OCI-M2 (cell line): ENCODE data around the gene TOM1.

Experiments
- DNase-seq: peaks from one replicate; lab custom pipeline; 2025; ENCODE audit not compliant: unreplicated experiment; lab: John Stamatoyannopoulos, UW

Gene TOM1

DNA sequence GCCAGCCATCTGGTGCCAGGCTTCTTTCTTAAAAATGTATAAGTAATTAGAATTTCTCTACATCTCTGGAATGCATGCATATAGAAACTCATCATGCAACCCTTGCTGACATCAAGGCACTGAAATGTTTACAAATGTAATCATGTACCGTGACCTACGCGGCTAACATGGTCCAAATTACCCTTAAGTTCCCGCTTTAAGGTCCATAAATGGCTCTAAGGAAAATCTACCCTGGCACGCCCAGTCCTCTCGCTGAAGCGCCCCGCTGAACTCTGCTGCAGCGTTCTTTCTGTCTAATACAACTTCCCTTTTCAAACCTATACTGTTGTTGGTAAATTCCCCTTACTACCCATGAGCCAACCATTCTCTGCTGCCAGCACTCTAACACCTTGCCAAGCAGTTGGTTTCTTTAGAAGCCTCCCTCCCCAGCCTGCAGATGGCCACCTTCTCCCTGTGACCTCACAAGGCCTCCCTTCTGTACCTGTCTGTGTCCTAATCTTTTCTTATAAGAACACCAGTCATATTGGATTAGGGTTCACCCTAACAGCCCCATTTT lies 67.7 kb downstream of the TOM1 start:
- DNase-seq: no peak

DNA sequence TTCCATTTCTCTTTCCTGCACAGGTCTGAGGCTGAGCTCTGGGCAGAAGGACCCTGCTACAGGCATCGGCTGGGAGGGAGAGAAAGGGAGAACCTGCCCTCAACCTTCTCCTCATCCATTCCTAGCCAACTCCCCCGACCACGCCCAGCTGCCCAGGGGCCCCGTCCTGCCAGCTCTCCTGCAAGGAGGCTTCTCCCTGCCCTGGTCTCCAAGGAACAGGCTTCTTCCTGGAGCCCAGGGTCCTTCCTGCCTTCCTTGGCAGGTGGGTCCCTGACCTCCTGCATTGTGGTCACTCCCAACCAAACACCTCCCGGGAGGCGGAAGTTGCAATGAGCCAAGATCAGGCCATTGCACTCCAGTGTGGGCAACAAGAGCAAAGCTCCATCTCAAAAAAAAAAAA lies 68.7 kb downstream of the TOM1 start:
- no peak for DNase-seq

DNA sequence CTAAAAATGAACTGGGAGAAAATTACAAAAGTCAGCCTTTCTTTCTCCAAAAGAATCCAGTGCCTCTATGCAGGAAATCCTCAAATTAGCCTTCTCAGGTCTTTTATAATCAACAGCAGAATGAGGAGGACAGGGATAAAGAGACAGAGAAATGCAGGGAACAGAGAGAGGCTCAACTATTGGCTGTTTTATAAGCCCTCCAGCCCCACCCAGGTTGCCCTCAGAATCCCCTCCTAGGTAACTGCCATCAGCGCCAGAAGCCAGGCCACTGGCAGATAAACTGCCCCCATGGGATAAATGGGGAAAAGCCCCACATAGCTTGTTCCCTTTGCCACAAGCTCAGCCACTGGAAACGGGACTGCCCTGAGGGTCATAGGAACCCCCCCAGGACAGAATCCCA lies 70.3 kb downstream of the TOM1 start:
- no peak for DNase-seq

DNA sequence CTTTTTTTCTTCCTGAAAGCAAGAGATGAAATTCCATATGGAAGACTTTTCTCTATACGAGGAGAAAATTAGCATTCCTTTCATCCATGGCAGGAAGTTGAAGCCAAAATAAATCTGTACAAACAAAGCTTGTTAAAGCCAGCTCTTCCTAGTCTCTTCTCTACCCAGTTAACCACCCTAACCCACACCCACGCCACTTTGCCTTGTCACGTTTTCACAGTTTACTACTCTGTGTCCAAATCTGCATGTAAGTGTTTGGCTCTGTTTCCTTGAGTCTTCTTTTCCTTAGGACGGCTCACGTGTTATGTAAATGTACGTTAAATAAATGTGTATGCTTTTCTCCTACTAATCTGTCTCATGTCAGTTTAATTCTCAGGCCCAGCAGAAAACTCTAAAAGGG lies 74.1 kb downstream of the TOM1 start:
- DNase-seq: no peak

DNA sequence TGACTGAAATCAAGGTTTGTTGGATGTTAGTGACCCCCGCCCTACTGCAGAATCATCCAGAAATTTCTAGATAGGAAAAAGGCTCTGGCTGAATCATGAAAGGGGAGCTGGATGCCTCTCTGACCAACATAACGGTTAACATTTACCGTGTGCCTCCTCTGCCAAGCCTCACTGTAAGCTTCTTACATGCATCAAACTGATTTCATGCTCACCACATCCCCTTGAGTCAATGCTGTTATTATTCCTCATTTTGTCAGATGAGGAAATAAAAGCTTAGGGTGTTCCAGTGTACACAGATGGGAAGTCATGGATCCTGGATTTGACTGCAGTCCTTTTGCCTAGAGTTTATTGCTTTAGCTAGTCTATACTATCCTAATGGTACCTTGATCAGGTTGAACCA lies 75.3 kb downstream of the TOM1 start:
- no peak for DNase-seq

DNA sequence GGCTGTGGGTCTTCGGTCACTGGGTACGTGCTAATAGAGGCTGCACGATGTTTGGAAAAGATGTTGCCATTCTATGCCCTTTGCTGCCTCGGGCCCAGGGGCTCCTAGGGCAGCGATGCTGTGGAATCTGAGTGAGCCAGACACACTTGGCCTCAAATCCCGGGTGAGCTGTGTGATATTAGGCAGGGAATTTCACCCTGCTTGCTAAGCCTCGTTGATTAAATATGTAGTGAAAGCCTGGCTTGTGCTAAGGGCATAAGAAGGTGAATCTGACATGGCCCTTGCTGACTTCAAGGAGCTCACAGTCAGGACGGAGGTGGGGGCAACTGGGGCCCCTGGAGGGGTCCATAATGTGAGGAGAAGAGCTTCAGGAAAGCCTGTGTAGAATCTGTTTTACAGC lies 75.8 kb downstream of the TOM1 start:
- no peak for DNase-seq

DNA sequence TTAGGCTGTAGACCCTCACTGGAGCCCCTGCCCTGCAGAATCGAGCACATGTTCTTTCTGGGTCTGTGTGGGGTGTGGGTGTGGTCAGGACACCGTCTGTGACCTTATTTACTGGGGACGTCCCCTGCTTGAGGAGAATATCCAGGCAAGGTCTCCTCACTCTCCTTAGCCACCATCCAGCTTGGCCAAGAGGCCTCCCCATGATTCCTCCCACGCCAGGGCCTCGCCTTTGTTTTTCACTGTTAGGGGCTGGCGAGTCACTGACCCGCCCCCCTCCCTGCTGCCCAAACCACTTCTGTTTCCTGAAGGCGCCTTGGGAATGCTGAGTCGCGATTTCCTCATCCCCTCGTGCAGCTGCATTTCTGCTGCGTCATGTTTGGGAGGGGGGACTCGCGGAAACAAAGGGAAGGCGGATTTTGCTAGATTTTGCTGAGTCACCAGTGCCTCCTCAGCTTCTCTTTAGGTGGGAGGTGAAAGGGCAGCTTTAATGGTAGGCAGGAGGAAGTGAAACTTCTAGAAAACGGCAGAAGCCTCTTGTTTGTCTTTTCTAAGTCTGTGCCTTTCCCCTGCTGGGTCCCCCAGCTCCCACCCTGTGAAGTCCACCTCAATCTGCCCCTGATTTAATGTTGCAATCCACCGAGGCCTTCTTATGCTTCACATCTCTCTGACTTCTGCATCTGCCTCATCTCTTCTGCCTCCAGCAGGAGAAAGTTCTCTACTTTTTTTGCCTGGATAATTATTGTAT lies 77.2 kb downstream of the TOM1 start:
- DNase-seq: no peak

DNA sequence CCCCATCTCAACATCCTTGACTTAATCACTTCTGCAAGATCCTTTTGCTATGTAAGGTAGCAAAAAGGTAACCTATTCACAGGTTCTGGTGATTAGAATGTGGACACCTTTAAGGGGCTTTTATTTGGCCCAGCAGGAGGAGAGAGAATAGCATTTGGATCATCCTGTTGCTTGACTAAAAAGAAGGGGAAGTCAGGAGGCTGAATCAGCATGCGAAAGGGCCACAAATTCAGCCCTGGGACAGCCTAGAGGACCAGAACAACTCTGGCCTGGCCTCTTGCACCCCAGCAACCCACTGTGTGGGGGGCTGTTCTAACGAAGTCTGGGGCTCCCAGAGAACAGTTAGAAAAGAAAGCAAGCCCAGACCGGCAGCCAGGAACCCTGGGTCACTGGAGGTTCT lies 78.0 kb downstream of the TOM1 start:
- DNase-seq: no peak

DNA sequence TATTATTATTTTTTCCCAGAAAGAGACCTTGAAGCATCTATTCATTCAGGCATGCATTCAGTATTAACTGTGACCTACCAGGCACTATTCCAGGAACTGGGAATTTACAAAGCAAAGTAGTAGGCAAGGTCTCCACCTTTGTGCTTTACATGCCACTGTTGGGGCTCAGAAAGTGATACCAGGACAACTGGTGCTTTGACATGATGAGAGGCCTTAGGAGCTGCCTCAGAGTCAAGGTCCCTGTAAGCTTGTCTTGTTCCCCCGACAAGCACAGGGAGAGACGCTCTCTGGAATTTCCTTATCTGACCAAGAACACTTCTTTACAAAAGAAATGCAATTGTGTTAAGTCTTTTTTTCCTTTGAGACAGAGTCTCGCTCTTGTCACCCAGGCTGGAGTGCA lies 78.9 kb downstream of the TOM1 start:
- DNase-seq: no peak

DNA sequence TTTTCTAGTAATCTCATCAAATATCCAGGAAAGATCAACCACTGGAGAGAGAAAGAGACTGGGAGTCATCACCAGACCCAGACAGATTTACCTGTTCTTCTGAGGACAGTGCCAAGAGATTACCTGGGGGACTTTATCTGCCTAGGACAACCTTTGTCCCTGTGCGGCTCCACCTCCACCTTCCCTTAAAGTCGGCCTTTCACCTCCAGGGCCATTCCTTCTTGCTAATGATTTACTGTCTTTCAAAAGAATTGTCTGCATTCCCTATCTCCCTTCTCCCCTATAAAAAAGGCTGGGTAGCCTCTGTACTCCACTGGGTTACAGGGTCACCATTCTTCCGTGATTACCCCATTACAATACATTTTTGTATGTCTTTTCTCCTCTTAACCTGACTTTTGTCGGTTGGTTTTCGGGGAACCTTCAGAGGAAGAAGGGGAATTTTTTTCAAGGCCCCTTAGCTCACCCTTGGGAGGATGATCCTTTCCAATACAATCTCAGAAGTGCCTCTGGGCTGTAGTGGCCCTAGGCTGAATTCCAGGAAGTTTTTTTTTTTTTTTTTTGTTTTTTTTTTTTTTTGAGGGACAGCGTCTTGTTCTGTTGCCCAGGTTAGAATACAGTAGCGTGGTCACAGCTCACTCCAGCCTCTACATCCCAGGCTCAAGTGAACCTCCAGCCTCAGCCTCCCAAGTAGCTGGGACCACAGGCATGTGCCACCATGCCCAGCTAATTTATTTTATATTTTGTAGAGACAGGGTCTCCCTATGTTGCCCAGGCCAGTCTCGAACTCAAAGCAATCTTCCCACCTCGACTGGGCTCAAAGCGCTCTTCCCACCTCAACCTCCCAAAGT lies 79.7 kb downstream of the TOM1 start:
- DNase-seq: no peak

DNA sequence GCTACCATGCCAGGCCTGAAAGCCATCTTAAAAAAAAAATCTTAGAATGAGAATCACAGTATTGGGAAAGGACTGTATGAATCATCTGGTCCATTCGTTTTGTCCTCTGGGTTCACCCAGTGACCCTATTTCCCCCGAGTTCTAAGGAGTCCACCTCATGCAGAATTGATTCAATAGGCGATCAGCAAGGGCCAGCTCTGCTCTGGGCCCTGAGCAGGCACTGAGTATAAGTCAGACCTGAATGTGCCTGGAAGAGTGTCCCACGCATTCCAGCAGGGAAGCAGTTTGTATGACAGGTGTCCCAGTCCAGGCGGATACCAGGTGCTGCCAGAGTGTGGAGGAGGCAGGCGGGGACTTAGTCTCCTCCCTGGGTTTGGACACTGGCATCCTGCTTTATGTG lies 80.3 kb downstream of the TOM1 start:
- no peak for DNase-seq

DNA sequence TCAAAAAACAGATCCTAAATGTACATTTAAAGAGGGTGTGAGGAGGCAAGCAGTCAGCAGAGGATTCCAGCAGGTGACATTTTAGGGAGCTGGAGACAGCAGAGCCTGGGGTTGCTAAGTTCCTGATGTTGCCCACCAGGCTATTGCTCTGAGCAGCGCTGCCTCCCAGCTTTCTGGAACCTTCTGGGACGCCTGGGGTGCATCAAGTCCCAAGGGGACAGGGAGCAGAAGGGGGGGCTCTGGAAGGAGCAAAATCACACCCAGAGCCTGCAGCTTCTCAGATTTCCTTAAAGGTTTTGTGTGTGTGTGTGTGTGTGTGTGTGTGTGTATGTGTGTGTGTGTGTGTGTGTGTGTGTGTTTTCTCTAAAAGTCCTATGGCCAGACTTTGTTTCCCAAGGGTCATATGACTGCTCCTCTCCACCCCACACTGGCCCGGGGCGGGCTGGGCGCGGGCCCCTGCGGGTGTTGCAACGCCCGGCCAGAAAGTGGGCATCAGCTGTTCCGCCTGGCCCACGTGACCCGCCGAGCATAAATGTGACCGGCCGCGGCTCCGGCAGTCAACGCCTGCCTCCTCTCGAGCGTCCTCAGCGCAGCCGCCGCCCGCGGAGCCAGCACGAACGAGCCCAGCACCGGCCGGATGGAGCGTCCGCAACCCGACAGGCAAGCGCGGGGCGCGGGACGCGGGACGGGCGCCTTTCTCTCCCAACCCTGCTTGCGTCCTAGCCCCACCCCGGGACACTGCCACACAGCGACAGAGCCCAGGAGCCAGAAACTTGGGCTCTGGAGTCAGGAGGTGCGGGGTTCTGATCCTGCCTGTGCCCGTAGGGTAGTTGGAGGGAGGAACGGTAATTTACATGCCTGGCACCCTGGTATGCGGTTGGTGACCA lies 81.1 kb downstream of the TOM1 start, which contains the start of gene HMOX1:
Gene HMOX1 (plus strand): TSS at position 560 of the 887 bp plus-strand sequence. CDS start 78 bp downstream, at position 638.
- no peak for DNase-seq

DNA sequence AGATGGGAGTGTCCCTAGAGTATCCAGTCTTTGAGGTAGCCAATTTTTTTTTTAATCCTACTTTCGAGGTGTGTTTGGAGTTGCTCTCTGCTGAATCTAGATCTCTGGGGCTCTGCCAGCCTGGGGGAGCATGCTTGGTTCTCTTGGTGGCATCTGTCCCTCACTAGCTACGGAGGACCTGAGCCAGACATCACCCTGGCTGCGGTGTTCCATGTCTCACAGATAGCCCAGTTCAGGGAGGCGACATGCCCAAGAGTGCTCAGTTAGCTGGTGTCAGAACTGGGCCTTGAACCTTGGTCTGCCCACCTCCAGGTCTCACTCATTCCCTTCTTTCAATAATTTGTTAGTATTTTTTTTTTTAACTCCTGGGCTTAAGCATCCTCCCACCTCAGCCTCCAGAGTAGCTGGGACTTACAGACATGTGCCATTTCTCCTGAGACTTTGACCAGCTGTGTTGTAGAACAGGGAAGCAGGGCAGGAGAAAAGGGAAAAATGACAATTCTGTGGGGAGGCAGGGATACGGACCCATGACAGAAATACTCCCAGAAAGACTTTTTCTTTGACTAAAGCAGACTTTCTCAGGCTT lies 81.8 kb downstream of the TOM1 start:
- no peak for DNase-seq

DNA sequence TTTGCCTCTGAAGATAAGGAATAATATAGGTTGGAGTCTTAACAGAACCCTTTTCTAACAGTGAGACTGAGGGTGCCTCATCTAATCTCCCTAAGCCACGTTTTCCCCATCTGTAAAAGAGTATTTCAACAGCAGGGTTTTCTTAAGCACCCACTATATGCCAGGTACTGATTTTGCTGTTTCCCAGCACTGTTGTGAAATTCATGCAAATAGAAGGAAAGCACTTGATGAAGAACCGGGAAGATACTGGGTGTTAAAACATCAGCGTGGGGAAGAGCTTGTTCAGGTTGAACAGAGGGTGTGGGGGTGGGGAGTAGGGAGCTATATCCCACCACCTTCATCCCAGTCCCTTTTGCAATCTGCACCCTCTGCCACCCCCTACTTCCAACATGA lies 84.0 kb downstream of the TOM1 start:
- no peak for DNase-seq

DNA sequence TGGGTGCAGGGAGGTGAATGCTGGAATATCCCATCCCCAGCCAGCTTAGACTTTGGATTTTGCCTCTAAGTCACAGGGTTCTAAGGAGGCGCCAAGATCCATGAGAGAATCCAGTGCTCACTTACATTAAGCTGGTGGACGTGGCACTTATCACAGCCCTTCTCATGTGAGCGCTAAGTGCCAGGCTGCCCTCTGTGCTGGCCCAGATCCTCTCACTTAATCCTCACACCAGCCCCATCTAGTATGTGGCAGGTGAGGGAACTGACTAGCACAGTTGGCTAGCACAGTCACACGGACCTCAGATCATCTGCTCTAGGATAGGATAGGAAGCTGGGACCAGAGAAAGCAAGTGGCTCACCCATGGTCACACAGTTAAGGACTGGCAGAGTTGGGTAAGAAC lies 84.8 kb downstream of the TOM1 start:
- DNase-seq: no peak

DNA sequence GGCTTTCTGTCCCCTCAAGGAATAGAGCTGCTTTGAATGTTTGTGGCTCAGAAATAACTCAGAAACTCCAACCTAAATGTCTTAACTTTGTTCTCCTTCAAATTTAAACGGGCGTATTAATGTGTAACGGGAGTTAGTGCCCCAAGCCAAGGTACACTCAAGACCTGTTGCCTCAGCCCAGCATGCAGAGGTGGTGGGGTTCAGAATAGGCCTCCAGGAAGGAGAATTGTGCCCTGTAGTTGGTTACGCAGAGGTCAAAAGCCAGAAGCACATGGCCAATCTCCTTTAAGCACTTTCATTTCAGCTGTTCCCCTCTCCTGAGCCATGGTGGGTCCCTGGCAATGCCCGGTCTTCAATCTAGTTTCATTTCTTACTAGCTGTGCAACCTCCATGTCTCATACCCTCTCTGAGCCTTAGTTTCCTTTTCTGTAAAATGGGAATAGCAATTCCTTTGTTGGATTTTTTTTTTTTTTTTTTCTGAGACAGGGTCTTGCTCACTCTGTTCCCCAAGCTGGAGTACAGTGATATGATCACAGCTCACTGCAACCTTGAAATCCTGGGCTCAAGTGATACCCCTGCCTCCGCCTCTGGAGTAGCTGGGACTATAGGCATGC lies 85.4 kb downstream of the TOM1 start:
- no peak for DNase-seq

DNA sequence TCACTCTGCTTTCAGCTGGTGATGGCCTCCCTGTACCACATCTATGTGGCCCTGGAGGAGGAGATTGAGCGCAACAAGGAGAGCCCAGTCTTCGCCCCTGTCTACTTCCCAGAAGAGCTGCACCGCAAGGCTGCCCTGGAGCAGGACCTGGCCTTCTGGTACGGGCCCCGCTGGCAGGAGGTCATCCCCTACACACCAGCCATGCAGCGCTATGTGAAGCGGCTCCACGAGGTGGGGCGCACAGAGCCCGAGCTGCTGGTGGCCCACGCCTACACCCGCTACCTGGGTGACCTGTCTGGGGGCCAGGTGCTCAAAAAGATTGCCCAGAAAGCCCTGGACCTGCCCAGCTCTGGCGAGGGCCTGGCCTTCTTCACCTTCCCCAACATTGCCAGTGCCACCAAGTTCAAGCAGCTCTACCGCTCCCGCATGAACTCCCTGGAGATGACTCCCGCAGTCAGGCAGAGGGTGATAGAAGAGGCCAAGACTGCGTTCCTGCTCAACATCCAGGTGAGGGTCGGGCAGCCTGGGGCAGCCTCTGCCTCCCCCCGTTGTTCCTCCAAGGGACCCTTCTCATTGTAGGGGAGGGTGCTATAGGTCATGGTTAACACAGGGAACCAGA lies 87.1 kb downstream of the TOM1 start:
- no peak for DNase-seq

DNA sequence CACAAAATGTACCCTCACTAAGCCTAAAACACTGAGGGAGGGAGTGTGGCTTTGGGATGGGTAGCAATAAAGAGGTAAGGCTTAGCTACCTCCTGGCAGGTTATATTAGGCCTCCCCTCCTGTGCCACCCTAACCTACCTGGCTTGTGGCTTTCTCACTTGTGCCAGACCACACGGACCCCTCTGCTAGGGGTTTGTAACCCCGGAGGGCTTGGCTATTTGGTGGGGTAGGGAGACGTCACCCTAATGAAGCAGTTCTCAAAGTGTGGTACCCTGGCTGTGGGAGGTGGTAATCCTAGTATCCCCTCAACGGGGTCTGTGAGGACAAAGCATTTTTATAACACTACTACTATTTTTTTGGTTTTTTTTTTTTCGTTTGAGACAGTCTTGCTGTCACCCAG lies 91.2 kb downstream of the TOM1 start:
- DNase-seq: no peak

DNA sequence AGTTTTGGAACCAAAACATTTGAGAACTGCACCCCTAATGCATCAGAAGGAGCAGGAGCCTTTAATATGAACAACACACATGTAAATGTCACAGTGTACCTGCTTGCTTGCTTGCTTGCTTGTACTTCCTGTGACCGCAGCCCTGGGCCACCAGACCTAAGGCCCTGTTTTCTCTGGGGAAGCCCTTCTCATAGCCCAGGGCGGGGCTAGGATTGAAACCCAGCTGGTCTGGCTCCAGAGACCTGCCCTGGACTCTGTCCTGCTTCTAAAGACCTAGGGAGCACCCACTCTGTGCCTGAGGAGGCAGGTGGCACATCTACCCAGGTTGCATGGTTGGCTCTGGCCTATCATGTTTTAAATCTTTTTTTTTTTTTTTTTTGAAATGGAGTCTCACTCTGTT lies 92.7 kb downstream of the TOM1 start:
- DNase-seq: no peak
